SKM-1 (cell line): ENCODE results near the gene LOXHD1.

Experiments
- DNase-seq: peaks from one replicate; lab custom pipeline; 2025; ENCODE audit not compliant: unreplicated experiment; lab: John Stamatoyannopoulos, UW

LOXHD1 gene

GRCh38 chr18:46456691-46457090 is 200.3 kb downstream of the LOXHD1 start:
- DNase-seq: no peak

- DNase-seq: no peak
Observed at GRCh38 chr18:46452820-46453219, 204.2 kb downstream of the LOXHD1 start.

GRCh38 chr18:46449499-46449898 is 207.5 kb downstream of the LOXHD1 start:
- DNase-seq: no peak

GRCh38 chr18:46449033-46449432 is 208.0 kb downstream of the LOXHD1 start:
- DNase-seq: no peak

GRCh38 chr18:46448347-46448746 is 208.7 kb downstream of the LOXHD1 start:
- no peak for DNase-seq

GRCh38 chr18:46447792-46448191 is 209.2 kb downstream of the LOXHD1 start:
- DNase-seq: no peak

- no peak for DNase-seq
Observed at GRCh38 chr18:46447323-46447722, 209.7 kb downstream of the LOXHD1 start.

GRCh38 chr18:46445522-46446313 is 211.3 kb downstream of the LOXHD1 start:
- no peak for DNase-seq

GRCh38 chr18:46439037-46439436 is 218.0 kb downstream of the LOXHD1 start:
- no peak for DNase-seq

GRCh38 chr18:46437061-46437460 is 220.0 kb downstream of the LOXHD1 start:
- DNase-seq: no peak

GRCh38 chr18:46436621-46437020 is 220.4 kb downstream of the LOXHD1 start:
- DNase-seq: no peak

- no peak for DNase-seq
Observed at GRCh38 chr18:46435031-46435430, 222.0 kb downstream of the LOXHD1 start.

GRCh38 chr18:46434629-46435028 is 222.4 kb downstream of the LOXHD1 start:
- DNase-seq: no peak

- DNase-seq: no peak
Observed at GRCh38 chr18:46433121-46433826, 223.7 kb downstream of the LOXHD1 start.

GRCh38 chr18:46431522-46432171 is 225.4 kb downstream of the LOXHD1 start:
- no peak for DNase-seq

- DNase-seq: no peak
Observed at GRCh38 chr18:46429649-46430224, 227.3 kb downstream of the LOXHD1 start.

GRCh38 chr18:46429130-46429529 is 227.9 kb downstream of the LOXHD1 start:
- no peak for DNase-seq

- no peak for DNase-seq
Observed at GRCh38 chr18:46428368-46428767, 228.7 kb downstream of the LOXHD1 start.

GRCh38 chr18:46427216-46427995 is 229.6 kb downstream of the LOXHD1 start:
- no peak for DNase-seq
